B cell (primary cell): ENCODE results near the gene CTDSP2. TPM values are rescaled to one million over a fixed set of nuclear protein-coding genes. Genes with fewer than 3 reads are reported as not detected.

Experiments
- ATAC-seq: fragments of 200-7000 bp; cut with Tn5 transposase; one replicate; pipeline ENCODE4 v1.10.0; 2021; ENCODE audit warnings: low read depth, mild to moderate bottlenecking, moderate number of reproducible peaks, moderate library complexity
- CTCF ChIA-PET: fragments of 350-600 bp; sonication (Branson Sonifier 250); formaldehyde crosslinking; loops from one replicate; lab custom pipeline; 2021; ENCODE audit warnings: antibody characterized with exemption, inconsistent platforms; lab: Charles Lee
- POLR2A ChIA-PET: fragments of 350-600 bp; sonication (Branson Sonifier 250); formaldehyde crosslinking; loops from one replicate; lab custom pipeline; 2021; ENCODE audit warnings: antibody characterized with exemption; lab: Charles Lee
- DNase-seq: peaks from one replicate; pipeline ENCODE4 v3.0.0; 2013
- H2AFZ ChIP-seq: 2 replicates; pipeline ENCODE4 v1.6.1; 2012; ENCODE audit warnings: mild to moderate bottlenecking, low read depth, low read length; ENCODE audit not compliant: insufficient read depth, poor library complexity, severe bottlenecking
- H3K27ac ChIP-seq, 2 donors: 1 replicate in 1 of 2; 2 replicates in 1 of 2; pipeline ENCODE4 v1.5.1; 2012 to 2013; ENCODE audit warnings: low read length in 2 of 2, mild to moderate bottlenecking in 2 of 2, moderate library complexity in 1 of 2
- H3K27me3 ChIP-seq, 4 experiments: fragments of 200-600 bp in 1 of 4; sonication (generic) in 1 of 4; replicated peaks in 1 of 4; 1 replicate in 2 of 4; 2 replicates in 2 of 4; pipeline versions ENCODE4 v1.6.1 to v1.7.0; 2013 to 2016; ENCODE audit warnings: low read length in 3 of 4, mild to moderate bottlenecking in 2 of 4, mixed read lengths in 1 of 4, moderate library complexity in 1 of 4; ENCODE audit not compliant: insufficient read depth in 4 of 4, control insufficient read depth in 3 of 4; ENCODE audit errors: control extremely low read depth in 1 of 4
- H3K36me3 ChIP-seq, 2 experiments: replicated peaks in 1 of 2; 1 replicate in 1 of 2; 2 replicates in 1 of 2; pipeline versions ENCODE4 v1.6.1 to v1.7.1; 2013; ENCODE audit warnings: low read length in 1 of 2; ENCODE audit not compliant: insufficient read depth in 2 of 2, control insufficient read depth in 1 of 2; ENCODE audit errors: control extremely low read depth in 1 of 2, extremely low read depth in 1 of 2
- H3K4me1 ChIP-seq, 2 donors: fragments of 200-600 bp in 1 of 2; sonication (generic) in 1 of 2; 1 replicate in 1 of 2; 2 replicates in 1 of 2; pipeline versions ENCODE4 v1.5.1 to v1.6.1; 2013 to 2017; ENCODE audit warnings: low read length in 2 of 2; ENCODE audit not compliant: control insufficient read depth in 2 of 2, insufficient read depth in 2 of 2
- H3K4me2 ChIP-seq: replicated peaks from 2 replicates; pipeline ENCODE3; 2012; ENCODE audit warnings: mild to moderate bottlenecking, low read depth, low read length; ENCODE audit not compliant: poor library complexity, severe bottlenecking
- H3K4me3 ChIP-seq, 5 experiments: fragments of 200-600 bp in 1 of 5; sonication (generic) in 1 of 5; 1 replicate in 3 of 5; 2 replicates in 2 of 5; pipeline versions ENCODE4 v1.5.1 to v1.7.0; 2011 to 2016; ENCODE audit warnings: low read length in 4 of 5, mild to moderate bottlenecking in 4 of 5, low read depth in 2 of 5, control low read depth in 1 of 5, moderate library complexity in 1 of 5; ENCODE audit not compliant: insufficient read depth in 1 of 5; ENCODE audit errors: control extremely low read depth in 1 of 5, extremely low read depth in 1 of 5
- H3K79me2 ChIP-seq: fragments of 200-600 bp; sonication (generic); one replicate; pipeline ENCODE4 v1.6.0; 2016; ENCODE audit warnings: low read length; ENCODE audit not compliant: control insufficient read depth, insufficient read depth
- H3K9ac ChIP-seq: fragments of 200-600 bp; sonication (generic); 2 replicates; pipeline ENCODE4 v1.6.1; 2017; ENCODE audit warnings: mild to moderate bottlenecking, low read length, moderate library complexity
- H3K9me3 ChIP-seq, 3 donors: one replicate each; pipeline versions ENCODE4 v1.6.1 to v1.7.1; 2013; ENCODE audit warnings: low read length in 2 of 3; ENCODE audit not compliant: control insufficient read depth in 2 of 3, insufficient read depth in 1 of 3; ENCODE audit errors: control extremely low read depth in 1 of 3
- H4K20me1 ChIP-seq: 2 replicates; pipeline ENCODE4 v1.6.0; 2012; ENCODE audit warnings: mild to moderate bottlenecking, low read length; ENCODE audit not compliant: insufficient read depth, control insufficient read depth, poor library complexity, severe bottlenecking
- H3K27ac Mint-ChIP-seq: one replicate; pipeline ENCODE4 v1.8.0; 2021; ENCODE audit warnings: mixed read lengths
- H3K27me3 Mint-ChIP-seq: one replicate; pipeline ENCODE4 v1.8.0; 2021; ENCODE audit warnings: mixed read lengths
- H3K4me1 Mint-ChIP-seq: one replicate; pipeline ENCODE4 v1.8.0; 2021; ENCODE audit warnings: mixed read lengths
- H3K4me3 Mint-ChIP-seq: one replicate; pipeline ENCODE4 v1.8.0; 2021; ENCODE audit warnings: mixed read lengths
- H3K9me3 Mint-ChIP-seq: one replicate; pipeline ENCODE4 v1.8.0; 2022; ENCODE audit warnings: mixed read lengths; ENCODE audit not compliant: insufficient read depth
- EZH2 ChIP-seq: IDR thresholded peaks from 2 replicates; pipeline ENCODE4 v1.6.1; 2012; ENCODE audit warnings: borderline replicate concordance, low read depth, mild to moderate bottlenecking, moderate library complexity, low read length; ENCODE audit not compliant: insufficient read depth, poor library complexity, severe bottlenecking
- WGBS: methylation state at CpG from one replicate; pipeline ENCODE4 v1.1.5; 2013; ENCODE audit warnings: missing lambda C conversion rate; ENCODE audit not compliant: insufficient coverage; 5-methylcytosine and 5-hydroxymethylcytosine counted together
- intact Hi-C: fragments of 100-400 bp; cut with micrococcal nuclease; formaldehyde crosslinking; loops from one replicate; pipeline ENCODE4 v1.10.0; 2022
- polyA plus RNA-seq: library from polyadenylated mRNA; depleted of rRNA; stranded (reverse); fragments of >200 nt; gene quantifications from 2 replicates; pipeline ENCODE4 v1.2.3, GENCODE V29; 2012
- total RNA-seq, 2 donors: library from RNA; stranded (reverse); fragments of 120-200 nt in 1 of 2; gene quantifications; 1 replicate in 1 of 2; 2 replicates in 1 of 2; pipeline versions ENCODE4 v1.2.3 to v1.2.4, GENCODE V29; 2013 to 2022
- TF ChIP-seq, protein P1 (sequence below): fragments of 200-600 bp; IDR thresholded peaks from one replicate; pipeline ENCODE4 v1.8.0; 2022; ENCODE audit warnings: antibody characterized with exemption, mild to moderate bottlenecking

The CTDSP2 gene
- total and polyA plus RNA-seq, 2 donors (not counting 1 experiment from before 2014, with no cell fraction given) = 99.1 to 209 TPM

DNA sequence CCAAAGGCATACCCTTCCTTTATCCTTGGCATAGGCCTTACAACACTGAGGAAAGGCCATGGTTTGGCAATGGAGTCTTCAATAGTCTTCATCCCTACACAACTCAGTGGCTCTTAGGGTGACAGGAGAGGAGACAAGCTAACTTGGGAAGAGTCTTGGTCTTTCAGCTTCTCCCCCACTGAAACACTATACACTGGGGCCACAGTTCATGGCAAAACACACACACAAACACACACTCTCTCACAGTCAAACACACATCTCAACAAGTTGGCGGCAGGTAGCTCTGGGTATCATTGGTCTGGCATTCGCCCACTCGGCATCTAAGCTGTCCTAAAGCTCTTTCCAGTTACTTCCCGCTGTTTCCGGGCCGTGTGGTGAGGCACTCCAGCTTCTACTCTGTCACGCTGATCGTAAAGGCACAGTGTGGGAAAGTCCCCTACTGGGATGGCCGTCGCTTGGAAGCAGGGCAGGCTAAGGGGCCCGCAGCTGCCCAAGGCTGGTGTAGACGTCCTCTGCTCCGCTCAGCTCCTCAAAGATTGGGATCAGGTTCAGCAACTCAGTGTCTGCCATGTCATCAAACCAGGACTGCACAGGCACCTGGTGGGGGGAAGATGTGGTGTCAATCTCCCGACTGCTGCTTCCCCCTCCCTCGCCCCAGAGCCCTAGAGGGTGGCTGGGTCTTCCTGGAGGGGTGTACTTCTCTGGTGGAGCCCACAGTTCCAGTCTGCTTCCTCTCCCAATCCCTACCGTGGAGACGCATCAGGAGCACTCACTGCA is 23.2 kb downstream of the CTDSP2 start:
- Histone ChIP-seq H3K4me1 (no peaks in the 10 kb centered on the region), H3K36me3 (peaks cover 4 to 72% of the 10 kb centered on the region in 2 experiments), H3K9ac (no peak overlapping the region), H3K79me2 (peaks cover 23% of the 10 kb centered on the region), H3K9me3 (no peaks in the 10 kb centered on the region), H4K20me1 (peaks cover 62% of the 10 kb centered on the region), H3K27ac (no peak overlapping the region), H3K4me3 (no peak overlapping the region), H2AFZ (no peak overlapping the region), H3K27me3 (no peaks in the 10 kb centered on the region), H3K4me2 (no peak overlapping the region)
- ATAC-seq (no peak), DNase-seq (no peak)
- WGBS = 96% methylated on average over 13 of the region's 17 CpGs
- Mint-ChIP-seq H3K9me3 (no peaks in the 10 kb centered on the region), H3K4me1 (no peaks in the 10 kb centered on the region), H3K27ac (no peak overlapping the region), H3K27me3 (no peaks in the 10 kb centered on the region), H3K4me3 (no peak overlapping the region)
- POLR2A ChIA-PET = no interaction called here
- no peak for TF ChIP-seq EZH2
- TF ChIP-seq, protein P1, sequence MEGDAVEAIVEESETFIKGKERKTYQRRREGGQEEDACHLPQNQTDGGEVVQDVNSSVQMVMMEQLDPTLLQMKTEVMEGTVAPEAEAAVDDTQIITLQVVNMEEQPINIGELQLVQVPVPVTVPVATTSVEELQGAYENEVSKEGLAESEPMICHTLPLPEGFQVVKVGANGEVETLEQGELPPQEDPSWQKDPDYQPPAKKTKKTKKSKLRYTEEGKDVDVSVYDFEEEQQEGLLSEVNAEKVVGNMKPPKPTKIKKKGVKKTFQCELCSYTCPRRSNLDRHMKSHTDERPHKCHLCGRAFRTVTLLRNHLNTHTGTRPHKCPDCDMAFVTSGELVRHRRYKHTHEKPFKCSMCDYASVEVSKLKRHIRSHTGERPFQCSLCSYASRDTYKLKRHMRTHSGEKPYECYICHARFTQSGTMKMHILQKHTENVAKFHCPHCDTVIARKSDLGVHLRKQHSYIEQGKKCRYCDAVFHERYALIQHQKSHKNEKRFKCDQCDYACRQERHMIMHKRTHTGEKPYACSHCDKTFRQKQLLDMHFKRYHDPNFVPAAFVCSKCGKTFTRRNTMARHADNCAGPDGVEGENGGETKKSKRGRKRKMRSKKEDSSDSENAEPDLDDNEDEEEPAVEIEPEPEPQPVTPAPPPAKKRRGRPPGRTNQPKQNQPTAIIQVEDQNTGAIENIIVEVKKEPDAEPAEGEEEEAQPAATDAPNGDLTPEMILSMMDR = no peak
- intact Hi-C loops = no loop called here
- CTCF ChIA-PET = interaction anchor here (0.8 to 1.3 kb wide), 2 partner anchors 73 to 92 kb away, joined by 3 read pairs; no protein-coding TSS in a partner anchor
